BJ (cell line): ENCODE measurements around the gene ACER3. TPM values are rescaled to one million over a fixed set of nuclear protein-coding genes. Genes with fewer than 3 reads are reported as not detected.
A peak's percentile ranks its signal among the peaks of the same experiment; 100 is the strongest.

Experiments used
- CTCF ChIA-PET: fragments of 350-600 bp; formaldehyde crosslinking; extraction: SDS; loops from one replicate; lab custom pipeline; 2021; ENCODE audit warnings: antibody characterized with exemption, inconsistent platforms; lab: Yijun Ruan, JAX
- POLR2A ChIA-PET: fragments of 300-600 bp; sonication (Branson Sonifier 250); formaldehyde crosslinking; extraction: SDS; loops from one replicate; lab custom pipeline; 2021; ENCODE audit warnings: antibody characterized with exemption; lab: Charles Lee
- DNase-seq: peaks from one replicate; pipeline ENCODE4 v3.0.0-alpha.2; 2011; ENCODE audit warnings: low read depth
- H3K27me3 ChIP-seq: 2 replicates; pipeline ENCODE4 v1.6.0; 2011; ENCODE audit warnings: low read length; ENCODE audit not compliant: control insufficient read depth, insufficient read depth
- H3K36me3 ChIP-seq: 2 replicates; pipeline ENCODE4 v1.5.1; 2011; ENCODE audit warnings: low read length; ENCODE audit not compliant: control insufficient read depth, insufficient read depth
- H3K4me3 ChIP-seq: 2 replicates; pipeline ENCODE4 v1.5.1; 2011; ENCODE audit warnings: low read depth, mild to moderate bottlenecking, control low read depth, low read length
- CTCF ChIP-seq: IDR thresholded peaks from 2 replicates; pipeline ENCODE4 v1.5.1; 2011; ENCODE audit warnings: low read depth, mild to moderate bottlenecking, control low read depth, inconsistent platforms, low read length, moderate library complexity; ENCODE audit not compliant: insufficient read depth
- polyA plus RNA-seq: library from polyadenylated mRNA; depleted of rRNA; stranded (reverse); fragments of >200 nt; gene quantifications from 2 replicates; pipeline ENCODE4 v1.2.3, GENCODE V29; 2011; rRNA removed

Gene ACER3
- polyA plus RNA-seq, 1 experiment, result 9.7 TPM

- TF ChIP-seq CTCF, result peak; percentile 86
- Histone ChIP-seq H3K4me3 (no peak overlapping the region), H3K27me3 (no peaks in the 10 kb centered on the region), H3K36me3 (no peaks in the 10 kb centered on the region)
- ChIA-PET POLR2A (interaction anchor here (0.7 kb wide), 1 partner anchor 528 kb away, joined by 3 read pairs; no protein-coding TSS in a partner anchor), CTCF (interaction anchor here (0.6 to 4.4 kb wide), 13 partner anchors 9 to 545 kb away, joined by 3 to 41 read pairs (median 4); no protein-coding TSS in a partner anchor)
- DNase-seq, result peak; percentile 80
Observed at GRCh38 chr11:77073328-77074001, 212.7 kb downstream of the ACER3 start.

- Histone ChIP-seq H3K27me3 (no peaks in the 10 kb centered on the region), H3K4me3 (no peak overlapping the region), H3K36me3 (no peaks in the 10 kb centered on the region)
- DNase-seq, result no peak
- ChIA-PET CTCF (interaction anchor here (1.3 to 4.4 kb wide), 5 partner anchors 8 to 40 kb away, joined by 4 to 41 read pairs (median 14); no protein-coding TSS in a partner anchor), POLR2A (no interaction called here)
- TF ChIP-seq CTCF, result no peak
Observed at GRCh38 chr11:77074205-77074604, 213.5 kb downstream of the ACER3 start.

- no peak for DNase-seq
- ChIA-PET POLR2A (no interaction called here), CTCF (interaction anchor here (1.3 to 4.4 kb wide), 6 partner anchors 8 to 40 kb away, joined by 4 to 41 read pairs (median 9); no protein-coding TSS in a partner anchor)
- no peaks in the 10 kb centered on the region for H3K36me3 ChIP-seq
- no peak for TF ChIP-seq CTCF
- H3K27me3 ChIP-seq, result no peaks in the 10 kb centered on the region
- H3K4me3 ChIP-seq, result no peak overlapping the region
Observed at GRCh38 chr11:77074626-77075221, 214.0 kb downstream of the ACER3 start.

- Histone ChIP-seq H3K4me3 (no peak overlapping the region), H3K27me3 (no peaks in the 10 kb centered on the region), H3K36me3 (no peaks in the 10 kb centered on the region)
- no peak for DNase-seq
- no peak for TF ChIP-seq CTCF
- ChIA-PET CTCF (interaction anchor here (0.8 to 4.4 kb wide), 5 partner anchors 13 to 30 kb away, joined by 3 to 41 read pairs (median 4); no protein-coding TSS in a partner anchor), POLR2A (no interaction called here)
Observed at GRCh38 chr11:77075425-77075905, 214.7 kb downstream of the ACER3 start.

Other genes starting within 250 kb of the ACER3 start
- gene LRRC32, start 190.2 kb upstream of the ACER3 start, polyA plus RNA-seq, result 0.70 and 1.9 TPM in 2 replicates
- gene TSKU, start 77.6 kb upstream of the ACER3 start, polyA plus RNA-seq, result 16.0 and 27.3 TPM in 2 replicates
- gene B3GNT6, start 173.5 kb downstream of the ACER3 start, polyA plus RNA-seq, result not detected in 2 replicates
- 11.3 and 18.4 TPM in 2 replicates for gene CAPN5, start 206.1 kb downstream of the ACER3 start, polyA plus RNA-seq
- gene OMP, start 241.9 kb downstream of the ACER3 start, polyA plus RNA-seq, result 0.21 TPM in 1 of 2 replicates, not detected in the other